Retinal pigment epithelial cell (primary cell): Measurements from ENCODE around the gene TMPRSS4.

Source experiments
- DNase-seq: peaks from one replicate; pipeline ENCODE4 v3.0.0-alpha.2; 2010; ENCODE audit warnings: low read depth
- H3K4me3 ChIP-seq: 2 replicates; pipeline ENCODE4 v1.5.1; 2011; ENCODE audit warnings: mild to moderate bottlenecking, low read length, control low read depth, moderate library complexity
- CTCF ChIP-seq: conservative IDR thresholded peaks from 2 replicates; pipeline ENCODE4 v1.5.1; 2011; ENCODE audit warnings: low read depth, low read length, control low read depth, inconsistent platforms

Gene TMPRSS4

DNA sequence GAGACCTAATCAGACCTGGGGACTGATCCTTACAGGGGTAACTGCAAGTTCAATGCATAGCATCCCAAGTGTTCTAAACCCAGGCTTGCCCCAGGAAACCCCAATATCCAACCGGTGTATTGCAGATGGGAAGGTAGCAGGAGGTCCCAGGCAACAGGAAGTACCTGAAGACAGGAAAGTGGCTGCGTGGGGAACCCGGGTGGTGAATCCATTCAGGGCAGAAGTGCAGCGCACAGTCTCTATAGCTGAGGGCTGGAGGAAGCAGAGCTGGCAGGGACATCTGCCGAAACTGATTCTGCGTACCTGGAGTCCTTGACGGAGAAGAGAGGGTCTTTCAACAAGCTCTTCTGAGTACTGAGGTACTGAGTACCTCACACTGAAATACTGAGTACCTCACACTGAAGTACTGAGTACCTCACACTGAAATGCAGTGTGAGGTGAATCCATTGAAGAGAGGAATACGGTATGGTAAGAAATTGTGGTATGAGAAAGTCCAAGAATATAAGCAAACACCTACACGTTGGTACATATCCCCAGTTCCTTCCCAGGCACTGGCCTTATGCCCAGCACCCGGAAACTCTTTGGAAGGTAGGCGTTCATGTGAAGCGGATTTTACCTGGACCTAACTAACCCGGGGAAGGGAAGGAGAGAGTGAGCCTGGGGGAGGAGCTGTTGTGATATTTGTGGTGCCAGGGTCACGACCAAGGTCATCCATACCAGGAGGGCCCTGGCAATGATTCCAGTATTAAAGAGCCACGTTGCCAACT, 55.7 kb downstream of the TMPRSS4 start:
- no peak for TF ChIP-seq CTCF
- no peak overlapping the region for H3K4me3 ChIP-seq
- DNase-seq: no peak

DNA sequence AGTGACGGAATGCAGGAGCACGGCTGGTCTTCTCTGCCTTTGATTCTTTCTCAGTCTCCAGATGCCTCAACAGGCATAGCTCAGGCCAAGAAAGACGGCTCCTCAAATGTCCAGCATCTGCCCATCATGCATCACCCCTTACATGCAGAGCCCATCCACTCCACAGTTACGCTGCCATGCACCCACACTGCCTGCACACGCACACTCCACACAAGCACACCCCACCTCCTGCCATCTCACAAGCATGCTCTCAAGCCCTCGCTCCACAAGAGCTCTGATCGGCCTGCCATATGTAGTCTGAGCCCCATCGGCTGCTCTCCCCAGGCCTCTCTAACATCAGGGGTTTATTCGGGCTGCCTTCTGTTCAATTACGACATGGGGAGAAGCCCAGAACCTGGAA, 56.9 kb downstream of the TMPRSS4 start:
- H3K4me3 ChIP-seq: no peak overlapping the region
- no peak for DNase-seq
- no peak for TF ChIP-seq CTCF

- no peak for DNase-seq
- no peak overlapping the region for H3K4me3 ChIP-seq
- no peak for TF ChIP-seq CTCF
These were observed 58.3 kb downstream of the TMPRSS4 start for GRCh38 chr11:118135051-118135795.

DNA sequence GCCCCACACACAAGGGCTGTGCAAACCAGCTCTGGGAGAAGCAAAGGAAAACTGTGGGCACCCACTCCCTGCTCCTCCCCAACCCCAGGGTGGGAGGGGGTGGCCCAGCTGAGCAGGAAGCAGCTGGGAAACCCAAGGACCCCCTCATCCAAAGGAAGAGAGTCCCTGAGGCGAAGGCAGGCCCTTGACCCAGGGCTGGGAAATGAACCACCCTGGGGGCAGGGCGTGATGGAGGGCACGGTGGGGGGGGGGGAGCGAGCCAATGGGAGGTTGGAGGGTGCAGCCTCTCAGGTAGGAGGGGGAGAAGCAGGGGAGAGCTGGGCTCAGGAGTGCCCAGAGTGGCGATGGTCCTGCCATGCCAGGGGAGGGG, 58.9 kb downstream of the TMPRSS4 start:
- H3K4me3 ChIP-seq: no peak overlapping the region
- no peak for TF ChIP-seq CTCF
- DNase-seq: no peak

DNA sequence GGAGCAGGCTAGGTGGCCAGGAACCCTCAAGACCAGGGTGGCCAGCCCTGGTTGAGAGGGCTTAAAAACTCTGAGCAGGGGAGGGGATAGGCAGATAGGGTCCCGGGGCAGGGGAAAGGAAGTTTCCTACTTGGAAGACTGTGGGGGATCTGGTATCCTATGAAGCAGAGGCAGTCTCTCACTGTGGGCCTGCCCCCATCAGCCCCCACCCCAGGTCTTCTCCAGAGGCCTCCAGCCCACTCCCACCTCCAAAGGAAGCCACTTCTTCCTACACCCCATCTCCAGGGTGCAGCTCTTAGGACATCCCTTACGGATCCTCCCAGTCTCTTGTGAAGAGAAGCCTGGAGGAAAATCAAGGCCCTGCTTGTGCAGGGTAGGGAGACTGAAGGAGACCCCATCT, 59.5 kb downstream of the TMPRSS4 start:
- no peak for DNase-seq
- TF ChIP-seq CTCF: no peak
- H3K4me3 ChIP-seq: no peak overlapping the region

DNA sequence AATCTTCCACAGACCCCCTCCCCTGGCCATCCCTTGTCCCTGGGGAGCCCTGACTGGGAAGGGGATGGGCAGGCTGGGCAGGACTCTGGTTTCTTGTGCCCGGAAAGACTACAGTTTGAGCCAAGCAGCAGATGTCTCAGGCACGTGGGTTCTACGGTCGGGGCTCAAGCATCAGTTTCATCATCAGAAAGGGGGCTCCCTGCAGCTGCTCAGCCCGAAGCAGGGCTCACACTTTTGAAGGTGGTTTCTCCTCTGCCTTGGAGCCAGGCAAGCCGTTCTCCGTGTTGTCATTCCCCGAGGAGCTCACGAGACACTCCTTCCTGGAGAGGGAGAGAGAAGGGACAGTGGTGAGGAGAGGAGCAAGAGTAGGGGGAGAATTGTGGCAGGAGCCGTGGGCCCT, 59.9 kb downstream of the TMPRSS4 start:
- no peak for DNase-seq
- TF ChIP-seq CTCF: no peak
- H3K4me3 ChIP-seq: no peak overlapping the region
